Astrocyte of the hippocampus (primary cell): Measurements from ENCODE around the gene AMACR.
"Not testable (repeated sequence)": the region's sequence is repeated elsewhere in the genome, so short reads cannot be mapped to it uniquely, and the experiment has no call there.

ENCODE experiments used
- DNase-seq: peaks from one replicate; pipeline ENCODE4 v3.0.0; 2011; ENCODE audit warnings: low read depth, low spot score

Gene AMACR

DNA sequence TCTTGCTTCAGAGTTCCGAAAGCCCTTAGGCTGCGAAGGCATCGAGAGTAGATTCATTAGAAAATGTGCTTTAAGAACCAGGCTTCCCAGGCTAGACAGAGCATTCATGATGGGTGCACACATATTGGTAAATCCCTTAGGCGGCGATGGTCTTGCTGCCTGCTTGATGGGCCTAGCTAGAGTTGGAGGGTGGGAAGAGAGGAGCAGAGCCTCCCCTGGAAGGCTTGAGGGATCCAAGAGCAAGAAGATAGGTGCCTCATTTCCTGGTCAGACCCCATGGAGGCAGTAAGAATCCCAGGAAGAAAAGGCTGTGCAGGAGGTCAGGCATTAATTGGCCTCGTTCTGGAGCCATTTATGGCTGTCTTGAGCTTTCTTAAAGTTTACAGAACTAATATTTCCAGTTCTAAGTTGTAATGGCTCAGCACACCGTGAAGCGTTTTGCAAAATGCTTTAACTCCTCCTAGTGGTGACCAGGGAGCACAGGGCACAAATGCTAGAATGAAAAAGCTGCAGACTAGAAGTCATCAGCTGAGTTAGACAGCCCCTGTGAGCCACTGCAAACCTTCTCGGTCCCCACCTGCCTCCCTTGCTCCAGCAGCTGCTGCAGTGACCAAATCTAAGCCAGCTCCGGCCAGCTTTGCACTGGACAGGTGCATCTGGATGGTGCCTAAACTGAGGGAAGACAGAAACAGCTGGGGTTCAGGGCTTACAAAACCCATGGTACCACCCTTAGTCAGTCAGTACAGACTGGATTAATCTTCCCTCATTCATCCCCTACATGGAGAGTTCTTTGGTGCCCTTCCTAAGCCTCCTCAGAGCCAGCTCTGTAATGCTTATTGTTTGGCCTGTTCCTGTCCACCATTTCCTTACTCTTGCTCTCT lies 38.0 kb downstream of the AMACR start:
- peak; percentile 67 for DNase-seq

- no peak for DNase-seq
Observed at GRCh38 chr5:33968211-33969005, 39.4 kb downstream of the AMACR start.

DNA sequence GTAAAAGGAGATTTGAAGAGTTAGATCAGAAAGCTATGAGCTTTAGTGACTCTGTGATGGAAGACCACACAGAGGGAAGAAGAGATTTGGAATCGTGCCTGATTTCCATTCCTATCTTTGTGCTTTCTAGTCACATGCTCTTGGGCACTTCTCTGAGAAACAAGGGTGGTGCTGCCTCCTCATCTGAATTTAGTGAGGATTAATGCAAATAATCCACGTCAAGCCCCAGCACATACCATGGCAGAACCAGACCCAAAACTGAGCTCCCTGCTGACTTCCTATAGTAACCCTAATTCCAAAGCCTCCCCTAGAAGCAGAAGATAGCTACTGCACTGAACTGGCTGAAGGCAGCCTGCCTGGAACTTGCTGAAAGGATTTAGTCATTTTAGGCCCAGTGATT lies 41.0 kb downstream of the AMACR start:
- no peak for DNase-seq

GRCh38 chr5:33964132-33964700 lies 43.6 kb downstream of the AMACR start:
- DNase-seq = no peak

DNA sequence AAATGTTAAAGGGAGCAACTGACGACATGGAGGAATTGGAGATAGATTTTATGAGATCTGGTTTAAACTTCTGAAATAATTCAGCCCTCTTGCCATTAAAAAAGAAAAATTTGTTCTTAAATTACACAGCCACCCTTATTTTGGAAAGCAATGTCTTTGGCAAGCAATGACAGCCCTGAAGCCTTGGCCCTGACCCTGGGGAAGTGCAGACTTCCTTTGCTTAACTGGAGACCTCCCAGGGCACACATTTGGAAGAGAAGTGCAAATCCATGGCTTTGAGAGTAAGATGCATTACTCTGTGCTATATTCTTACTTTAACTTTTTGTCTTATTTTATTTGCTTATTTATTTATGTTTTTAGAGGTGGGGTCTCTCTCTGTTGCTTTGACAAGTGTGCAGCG lies 49.7 kb downstream of the AMACR start:
- no peak for DNase-seq

GRCh38 chr5:33957577-33958150 lies 50.2 kb downstream of the AMACR start:
- DNase-seq = no peak

GRCh38 chr5:33952175-33952574 lies 55.7 kb downstream of the AMACR start:
- not testable (repeated sequence) for DNase-seq

DNA sequence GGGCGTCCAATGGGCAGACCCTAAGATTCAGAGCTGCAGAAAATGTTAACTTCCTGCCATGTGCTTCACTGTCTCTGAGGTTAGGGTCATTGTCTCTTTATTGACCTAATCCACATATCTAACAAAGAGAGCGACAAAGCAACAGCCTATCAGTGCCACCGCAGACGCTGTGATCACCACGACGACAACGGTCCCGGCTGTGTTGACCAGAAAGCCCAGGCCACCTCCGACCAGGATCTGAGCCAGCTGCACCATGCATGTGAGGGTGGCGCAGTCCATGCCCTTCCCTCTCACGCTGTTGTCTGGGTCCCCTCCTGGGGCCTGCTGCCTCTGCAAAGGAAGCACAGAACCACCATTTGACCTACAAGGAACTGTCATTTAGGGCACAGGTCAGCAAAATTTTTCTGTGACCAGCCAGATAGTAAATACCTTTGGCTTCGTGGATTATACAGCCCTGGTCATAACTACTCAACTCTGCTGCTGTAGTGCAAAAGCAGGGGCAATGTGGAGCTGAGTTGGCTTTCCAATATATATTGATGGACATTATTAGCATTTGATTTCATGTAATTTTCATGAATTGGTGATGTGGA lies 63.2 kb downstream of the AMACR start:
- no peak for DNase-seq

DNA sequence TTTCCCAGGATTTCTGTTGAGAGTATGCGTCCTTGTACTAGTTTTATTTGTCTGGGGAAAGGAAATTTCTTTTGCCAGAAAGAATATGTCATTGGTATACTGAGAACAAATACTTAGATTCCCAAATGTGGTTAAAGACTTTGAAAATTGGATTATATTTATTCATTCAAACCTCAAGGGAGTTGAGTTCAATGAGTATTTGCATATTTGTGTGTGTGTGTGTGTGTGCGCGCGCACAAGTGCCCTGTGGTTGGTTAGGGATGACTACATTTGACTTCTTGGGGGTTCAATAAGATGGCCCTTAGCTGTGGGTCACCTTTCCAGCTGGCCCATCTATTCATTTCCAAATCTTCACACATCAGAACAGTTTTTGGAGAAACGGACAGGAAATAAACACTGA lies 66.8 kb downstream of the AMACR start:
- no peak for DNase-seq

GRCh38 chr5:33939556-33940262 lies 68.1 kb downstream of the AMACR start:
- no peak for DNase-seq

DNA sequence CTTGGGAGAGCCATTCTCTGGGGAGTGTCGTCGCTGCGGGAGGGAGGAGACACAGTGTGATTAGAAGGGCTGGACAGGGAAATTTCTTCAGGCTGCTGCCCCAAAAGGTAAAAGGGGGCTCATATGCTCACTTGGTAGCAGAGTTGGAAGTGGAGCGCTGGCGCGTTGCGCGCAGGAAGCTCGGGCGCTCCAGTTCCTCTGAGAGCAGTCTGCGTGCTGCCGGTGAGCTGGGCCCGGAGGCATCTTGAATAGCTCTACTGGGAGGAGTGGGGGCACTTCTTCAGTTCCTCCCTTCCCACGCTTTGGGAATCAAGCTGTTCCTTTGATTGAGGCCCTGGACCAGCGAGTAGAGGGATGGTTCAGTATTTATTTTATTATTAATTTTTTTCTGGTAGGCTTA lies 69.0 kb downstream of the AMACR start:
- no peak for DNase-seq

DNA sequence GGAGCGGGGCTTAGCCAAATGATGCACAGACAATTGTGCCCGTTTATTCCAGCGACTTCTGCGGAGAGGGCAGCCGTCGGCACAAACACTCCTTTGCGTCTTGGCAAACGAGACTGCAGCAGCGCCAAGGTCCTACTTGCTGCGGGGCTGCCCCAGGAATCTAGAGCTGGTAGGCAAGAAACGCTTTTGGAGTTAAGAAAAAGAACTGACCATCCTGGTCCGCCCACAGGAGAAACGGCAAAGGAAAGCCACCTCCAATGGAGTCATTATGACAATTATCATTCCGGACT lies 69.4 kb downstream of the AMACR start:
- DNase-seq = no peak

GRCh38 chr5:33937707-33938506 lies 69.9 kb downstream of the AMACR start:
- DNase-seq = no peak

- no peak for DNase-seq
Observed at GRCh38 chr5:33937017-33937706, 70.7 kb downstream of the AMACR start.

DNA sequence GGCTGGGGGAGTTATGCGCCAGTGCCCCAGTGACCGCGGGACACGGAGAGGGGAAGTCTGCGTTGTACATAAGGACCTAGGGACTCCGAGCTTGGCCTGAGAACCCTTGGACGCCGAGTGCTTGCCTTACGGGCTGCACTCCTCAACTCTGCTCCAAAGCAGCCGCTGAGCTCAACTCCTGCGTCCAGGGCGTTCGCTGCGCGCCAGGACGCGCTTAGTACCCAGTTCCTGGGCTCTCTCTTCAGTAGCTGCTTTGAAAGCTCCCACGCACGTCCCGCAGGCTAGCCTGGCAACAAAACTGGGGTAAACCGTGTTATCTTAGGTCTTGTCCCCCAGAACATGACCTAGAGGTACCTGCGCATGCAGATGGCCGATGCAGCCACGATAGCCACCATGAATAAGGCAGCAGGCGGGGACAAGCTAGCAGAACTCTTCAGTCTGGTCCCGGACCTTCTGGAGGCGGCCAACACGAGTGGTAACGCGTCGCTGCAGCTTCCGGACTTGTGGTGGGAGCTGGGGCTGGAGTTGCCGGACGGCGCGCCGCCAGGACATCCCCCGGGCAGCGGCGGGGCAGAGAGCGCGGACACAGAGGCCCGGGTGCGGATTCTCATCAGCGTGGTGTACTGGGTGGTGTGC lies 71.4 kb downstream of the AMACR start, which contains the start of gene RXFP3:
RXFP3 (plus strand) TSS at position 6 of the 636 bp plus-strand sequence; CDS start at position 361, 355 bp downstream.
- DNase-seq = peak; percentile 64
